DOHH2 (cell line): ENCODE results near the gene C20orf96.

ENCODE experiments used
- EZH2phosphoT487 ChIP-seq: fragments of 200-600 bp; sonication (generic); IDR thresholded peaks from 2 replicates; pipeline ENCODE4 v1.6.1; 2017; ENCODE audit warnings: borderline replicate concordance, mild to moderate bottlenecking, antibody characterized with exemption, low read length, moderate library complexity, mixed read lengths
- TF ChIP-seq, protein P1 (sequence below): fragments of 200-600 bp; sonication (generic); IDR thresholded peaks from one replicate; pipeline ENCODE4 v1.5.1; 2014; ENCODE audit warnings: antibody characterized with exemption, mild to moderate bottlenecking, low read depth, low read length; ENCODE audit not compliant: poor library complexity, severe bottlenecking

DNA sequence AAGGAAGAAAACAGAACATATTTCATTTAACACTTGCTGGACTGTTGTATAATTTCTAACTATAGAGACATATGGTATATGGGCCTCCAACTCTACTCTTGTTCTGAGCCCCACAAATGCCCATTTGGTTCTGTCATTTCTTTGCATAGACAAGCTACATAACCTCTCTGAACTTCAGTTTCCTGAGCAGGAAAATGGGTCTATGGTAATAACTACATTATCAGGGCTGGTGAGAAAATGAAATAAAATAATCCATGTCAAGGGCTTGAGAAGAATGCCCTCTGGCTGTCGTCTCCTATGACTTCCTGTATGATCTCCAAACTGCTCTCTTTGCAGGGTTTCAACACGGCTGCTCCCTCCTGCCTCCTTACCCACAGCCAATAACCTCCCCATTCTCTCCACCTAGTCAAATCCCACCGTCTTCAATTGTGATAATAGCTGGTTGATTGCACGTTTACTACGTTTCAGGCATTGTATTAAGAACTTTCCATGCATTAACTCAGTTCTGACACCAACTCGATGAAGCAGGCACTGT, 18.8 kb upstream of the C20orf96 start:
- TF ChIP-seq, protein P1, sequence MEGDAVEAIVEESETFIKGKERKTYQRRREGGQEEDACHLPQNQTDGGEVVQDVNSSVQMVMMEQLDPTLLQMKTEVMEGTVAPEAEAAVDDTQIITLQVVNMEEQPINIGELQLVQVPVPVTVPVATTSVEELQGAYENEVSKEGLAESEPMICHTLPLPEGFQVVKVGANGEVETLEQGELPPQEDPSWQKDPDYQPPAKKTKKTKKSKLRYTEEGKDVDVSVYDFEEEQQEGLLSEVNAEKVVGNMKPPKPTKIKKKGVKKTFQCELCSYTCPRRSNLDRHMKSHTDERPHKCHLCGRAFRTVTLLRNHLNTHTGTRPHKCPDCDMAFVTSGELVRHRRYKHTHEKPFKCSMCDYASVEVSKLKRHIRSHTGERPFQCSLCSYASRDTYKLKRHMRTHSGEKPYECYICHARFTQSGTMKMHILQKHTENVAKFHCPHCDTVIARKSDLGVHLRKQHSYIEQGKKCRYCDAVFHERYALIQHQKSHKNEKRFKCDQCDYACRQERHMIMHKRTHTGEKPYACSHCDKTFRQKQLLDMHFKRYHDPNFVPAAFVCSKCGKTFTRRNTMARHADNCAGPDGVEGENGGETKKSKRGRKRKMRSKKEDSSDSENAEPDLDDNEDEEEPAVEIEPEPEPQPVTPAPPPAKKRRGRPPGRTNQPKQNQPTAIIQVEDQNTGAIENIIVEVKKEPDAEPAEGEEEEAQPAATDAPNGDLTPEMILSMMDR = no peak
- no peak for TF ChIP-seq EZH2phosphoT487
